Measurements from ENCODE around the gene PKN1. TPM values are rescaled to one million over a fixed set of nuclear protein-coding genes. Genes with fewer than 3 reads are reported as not detected.
A peak's percentile ranks its signal among the peaks of the same experiment; 100 is the strongest.

Gene PKN1
- total and polyA plus RNA-seq, 9 of the 15 experiments (the other 6 are each of a cell fraction or from before 2014, with no cell fraction given) = 0.30 to 228 (median 77.5) TPM

DNA sequence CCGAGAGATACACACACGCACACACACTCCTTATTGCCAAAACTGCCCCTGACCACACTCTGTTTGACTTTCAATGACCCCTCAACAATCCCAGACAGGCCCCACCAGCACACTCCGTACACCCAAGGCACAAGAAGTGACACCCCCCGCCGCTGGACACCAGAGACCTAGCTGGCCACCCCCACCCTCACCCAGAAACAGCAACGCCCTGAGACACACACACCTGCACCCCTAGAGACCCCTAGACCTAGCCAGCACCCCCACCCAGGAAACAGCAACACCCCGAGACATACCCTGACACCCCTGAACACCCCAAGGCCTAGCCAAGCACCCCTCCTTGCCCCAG is 43.2 kb downstream of the PKN1 start (continued):
- TF ChIP-seq DPF2 (IDR thresholded peaks at IDR 0.05) (no peak), HNRNPH1 (optimal IDR thresholded peaks at IDR 0.05; ENCODE audit: low read depth, low read length) (no peak), TBL1XR1 (IDR thresholded peaks at IDR 0.05; ENCODE audit: low read length in 2 of 2) (no peak), ZNF695 (CRISPR knock-in tag; IDR thresholded peaks at IDR 0.05) (no peak), U2AF1 (optimal IDR thresholded peaks at IDR 0.05; ENCODE audit: low read depth, low read length) (no peak)
- TF ChIP-seq, protein P1, sequence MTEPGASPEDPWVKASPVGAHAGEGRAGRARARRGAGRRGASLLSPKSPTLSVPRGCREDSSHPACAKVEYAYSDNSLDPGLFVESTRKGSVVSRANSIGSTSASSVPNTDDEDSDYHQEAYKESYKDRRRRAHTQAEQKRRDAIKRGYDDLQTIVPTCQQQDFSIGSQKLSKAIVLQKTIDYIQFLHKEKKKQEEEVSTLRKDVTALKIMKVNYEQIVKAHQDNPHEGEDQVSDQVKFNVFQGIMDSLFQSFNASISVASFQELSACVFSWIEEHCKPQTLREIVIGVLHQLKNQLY (CRISPR knock-in tag; conservative IDR thresholded peaks at IDR 0.05) = no peak

DNA sequence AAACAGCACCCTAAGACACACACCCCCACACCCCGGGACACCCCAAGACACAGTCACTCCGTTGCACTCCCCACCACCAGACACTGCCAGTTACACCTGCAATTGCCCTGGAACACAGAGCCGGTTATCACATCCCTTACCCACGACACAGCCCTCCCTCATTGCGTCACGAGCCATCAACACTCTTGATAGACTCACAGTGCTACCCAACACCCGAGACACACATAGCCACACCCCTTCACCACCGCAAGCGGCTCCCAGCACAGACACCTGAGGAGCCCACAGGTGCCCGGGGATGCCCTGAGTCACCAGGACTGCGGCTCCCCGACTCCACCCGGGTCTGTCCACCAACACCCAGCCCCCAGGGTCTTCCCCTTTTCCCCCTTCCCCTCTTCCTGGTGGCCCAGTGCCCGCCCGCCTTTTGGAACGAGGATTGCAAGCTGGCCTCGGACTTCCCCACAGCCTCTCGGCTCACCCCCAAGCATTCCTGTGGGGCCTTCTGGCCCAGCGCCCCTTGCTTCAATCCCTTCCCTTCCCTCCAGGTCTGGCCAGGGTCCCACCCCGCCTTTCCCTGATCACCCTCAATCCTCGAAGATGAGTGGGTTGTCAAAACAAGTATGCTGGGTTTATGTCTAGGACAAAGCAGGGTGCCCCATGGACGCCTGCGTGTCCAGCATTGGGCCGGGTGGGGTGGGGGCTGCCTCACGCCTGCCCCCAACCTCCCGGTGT is 43.7 kb downstream of the PKN1 start:
- Histone ChIP-seq H3K27ac (ENCODE audit: extremely low read depth, low read depth, low read length) (no peak overlapping the region), H2AFZ (ENCODE audit: low read depth, low read length) (no peak overlapping the region), H3K9ac (ENCODE audit: insufficient read depth in 1 of 2, low read depth in 2 of 2, low read length in 2 of 2) (peak overlapping the region in 1 of 2 experiments; percentile 76; a peak in 2 of 4 replicates), H3K4me1 (replicated peaks in 1 of 2; ENCODE audit: control insufficient read depth in 2 of 2, insufficient read depth in 2 of 2, low read length in 2 of 2) (peaks cover 11 to 72% of the 10 kb centered on the region in 2 experiments), H3K4me2 (ENCODE audit: insufficient read depth, low read length) (peak overlapping the region; percentile 21; the same call in 1 of the 2 replicates), H4K20me1 (replicated peaks; ENCODE audit: control insufficient read depth, insufficient read depth, low read length) (no peaks in the 10 kb centered on the region), H3K9me1 (ENCODE audit: control insufficient read depth, insufficient read depth, low read length) (no peaks in the 10 kb centered on the region), H3K27me3 (ENCODE audit: control insufficient read depth in 2 of 2, insufficient read depth in 2 of 2, low read length in 2 of 2) (no peaks in the 10 kb centered on the region), H3K9me3 (replicated peaks; ENCODE audit: control insufficient read depth, insufficient read depth, low read depth, low read length) (no peaks in the 10 kb centered on the region), H3K79me2 (ENCODE audit: control insufficient read depth, insufficient read depth, low read length) (no peaks in the 10 kb centered on the region), H3K36me3 (ENCODE audit: control insufficient read depth, insufficient read depth, low read length) (peaks cover 13% of the 10 kb centered on the region; the same call in 2 of the 3 replicates), H3K4me3 (no peak overlapping the region)
- CTCF ChIA-PET (ENCODE audit: low intra/inter-chr PET ratio) = no interaction called here
- 47% methylated on average over 21 of the region's 26 CpGs for WGBS (ENCODE audit: insufficient coverage, low coverage, missing lambda C conversion rate)
- POLR2A ChIA-PET = no interaction called here
- BruUV-seq (replicated peaks) = no TSS peak
- in situ Hi-C loops (cut with MboI) (loop anchor here (5.0 kb wide), 1 partner anchor 280 kb away; no protein-coding TSS in a partner anchor), intact Hi-C loops (cut with micrococcal nuclease) (no loop called here)
- FAIRE-seq = peak; percentile 86
- peak; percentile 56 for ATAC-seq
- DNase-seq (ENCODE audit: extremely low read depth in 1 of 4, low spot score in 3 of 4) = peak; percentile 61 to 67 (median 64)
- TF ChIP-seq ZNF551 (CRISPR knock-in tag; IDR thresholded peaks at IDR 0.05) = no peak
- TF ChIP-seq, protein P2, sequence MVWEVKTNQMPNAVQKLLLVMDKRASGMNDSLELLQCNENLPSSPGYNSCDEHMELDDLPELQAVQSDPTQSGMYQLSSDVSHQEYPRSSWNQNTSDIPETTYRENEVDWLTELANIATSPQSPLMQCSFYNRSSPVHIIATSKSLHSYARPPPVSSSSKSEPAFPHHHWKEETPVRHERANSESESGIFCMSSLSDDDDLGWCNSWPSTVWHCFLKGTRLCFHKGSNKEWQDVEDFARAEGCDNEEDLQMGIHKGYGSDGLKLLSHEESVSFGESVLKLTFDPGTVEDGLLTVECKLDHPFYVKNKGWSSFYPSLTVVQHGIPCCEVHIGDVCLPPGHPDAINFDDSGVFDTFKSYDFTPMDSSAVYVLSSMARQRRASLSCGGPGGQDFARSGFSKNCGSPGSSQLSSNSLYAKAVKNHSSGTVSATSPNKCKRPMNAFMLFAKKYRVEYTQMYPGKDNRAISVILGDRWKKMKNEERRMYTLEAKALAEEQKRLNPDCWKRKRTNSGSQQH (CRISPR knock-in tag; IDR thresholded peaks at IDR 0.05) = no peak
- TF ChIP-seq POLR3G (IDR thresholded peaks at IDR 0.05; ENCODE audit: extremely low read depth, insufficient read length, insufficient replicate concordance) = no peak
- TF ChIP-seq ZKSCAN1 (IDR thresholded peaks at IDR 0.05; ENCODE audit: low read depth, low read length) = no peak
- TF ChIP-seq ATF7 (IDR thresholded peaks at IDR 0.05) = 0 out of 2 replicates have a peak, but pooled peaks have one; percentile 18
- TF ChIP-seq, protein P3, sequence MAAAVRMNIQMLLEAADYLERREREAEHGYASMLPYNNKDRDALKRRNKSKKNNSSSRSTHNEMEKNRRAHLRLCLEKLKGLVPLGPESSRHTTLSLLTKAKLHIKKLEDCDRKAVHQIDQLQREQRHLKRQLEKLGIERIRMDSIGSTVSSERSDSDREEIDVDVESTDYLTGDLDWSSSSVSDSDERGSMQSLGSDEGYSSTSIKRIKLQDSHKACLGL (CRISPR knock-in tag; IDR thresholded peaks at IDR 0.05; ENCODE audit: borderline replicate concordance, poor library complexity, severe bottlenecking) = no peak
- TF ChIP-seq MEIS2 (IDR thresholded peaks at IDR 0.05; ENCODE audit: partially characterized antibody) = peak; percentile 27
- TF ChIP-seq ELF4 (CRISPR knock-in tag; IDR thresholded peaks at IDR 0.05) = 0 out of 2 replicates have a peak, but pooled peaks have one; percentile 51
- peak; percentile 77 for TF ChIP-seq CREB1 (IDR thresholded peaks at IDR 0.05)
- TF ChIP-seq CREB1 (CRISPR knock-in tag; IDR thresholded peaks at IDR 0.05) = peak; percentile 52
- no peak for TF ChIP-seq KAT7 (CRISPR knock-in tag; IDR thresholded peaks at IDR 0.05; ENCODE audit: borderline replicate concordance)
- peak; percentile 16; the same call in 1 of the 2 replicates for TF ChIP-seq BHLHE40 (IDR thresholded peaks at IDR 0.05; ENCODE audit: low read length)
- TF ChIP-seq OTX1 (CRISPR knock-in tag; IDR thresholded peaks at IDR 0.05) = peak; percentile 72; the same call in 1 of the 2 replicates
- no peak for TF ChIP-seq SNIP1 (IDR thresholded peaks at IDR 0.05; ENCODE audit: low read depth)
